ENCODE data around the gene GABPB2.

GRCh38 chr1:151137789-151138188 lies 67.2 kb downstream of the GABPB2 start:
- no peak for TF ChIP-seq CTCF (IDR thresholded peaks at IDR 0.05)
- no peak for TF ChIP-seq POLR2A (IDR thresholded peaks at IDR 0.05)
- TF ChIP-seq POLR2AphosphoS5 (IDR thresholded peaks at IDR 0.05; ENCODE audit: insufficient read depth in 1 of 2, low read depth in 1 of 2), result no peak

Measured in vagina (tissue), 2 donors.